NCI-H748 treated with DMSO at 0.1 percent for 48 hours (cell line): Measurements from ENCODE around the gene VEGFD.
"Not testable (repeated sequence)": the region's sequence is repeated elsewhere in the genome, so short reads cannot be mapped to it uniquely, and the experiment has no call there.

Experiments used
- DNase-seq: peaks from one replicate; lab custom pipeline; 2025; lab: John Stamatoyannopoulos, UW

The VEGFD gene

GRCh38 chrX:15358533-15358932, 25.7 kb downstream of the VEGFD start:
- DNase-seq = no peak

- DNase-seq = no peak
Measured at GRCh38 chrX:15356444-15356843, 27.8 kb downstream of the VEGFD start.

- DNase-seq = no peak
Measured at GRCh38 chrX:15350329-15350996, 33.8 kb downstream of the VEGFD start.

- peak; percentile 27 for DNase-seq
Measured at GRCh38 chrX:15349046-15349445, 35.2 kb downstream of the VEGFD start.

GRCh38 chrX:15345976-15346375, 38.2 kb downstream of the VEGFD start:
- DNase-seq = no peak

- no peak for DNase-seq
Measured at GRCh38 chrX:15344106-15344505, 40.1 kb downstream of the VEGFD start.

- DNase-seq = no peak
Measured at GRCh38 chrX:15343075-15343476, 41.1 kb downstream of the VEGFD start.

- DNase-seq = no peak
Measured at GRCh38 chrX:15340867-15341266, 43.3 kb downstream of the VEGFD start.

- DNase-seq = peak; percentile 68
Measured at GRCh38 chrX:15336023-15336413, 48.2 kb downstream of the VEGFD start.

- peak; percentile 90 for DNase-seq
Measured at GRCh38 chrX:15335135-15336022, 48.8 kb downstream of the VEGFD start, which contains the start of gene PIGA. PIGA (minus strand) TSS chrX:15335523; CDS start chrX:15331930, 3,593 bp downstream.

GRCh38 chrX:15334561-15334960, 49.7 kb downstream of the VEGFD start:
- no peak for DNase-seq

GRCh38 chrX:15328821-15329220, 55.4 kb downstream of the VEGFD start:
- no peak for DNase-seq

- no peak for DNase-seq
Measured at GRCh38 chrX:15328131-15328530, 56.1 kb downstream of the VEGFD start.

- DNase-seq = no peak
Measured at GRCh38 chrX:15322472-15322871, 61.7 kb downstream of the VEGFD start.

- DNase-seq = no peak
Measured at GRCh38 chrX:15322072-15322471, 62.1 kb downstream of the VEGFD start.

GRCh38 chrX:15321447-15321846, 62.8 kb downstream of the VEGFD start:
- DNase-seq = no peak

GRCh38 chrX:15320297-15320696, 63.9 kb downstream of the VEGFD start:
- DNase-seq = no peak

- no peak for DNase-seq
Measured at GRCh38 chrX:15319075-15319474, 65.1 kb downstream of the VEGFD start.

GRCh38 chrX:15315509-15315908, 68.7 kb downstream of the VEGFD start, which contains the start of gene ASB11:
ASB11 (minus strand) TSS chrX:15315640; CDS start chrX:15315605, 35 bp downstream.
- no peak for DNase-seq

- DNase-seq = no peak
Measured at GRCh38 chrX:15314472-15314871, 69.7 kb downstream of the VEGFD start.

- DNase-seq = no peak
Measured at GRCh38 chrX:15311119-15311518, 73.1 kb downstream of the VEGFD start.

GRCh38 chrX:15310117-15310516, 74.1 kb downstream of the VEGFD start:
- DNase-seq = peak; percentile 71

GRCh38 chrX:15305899-15306298, 78.3 kb downstream of the VEGFD start:
- DNase-seq = not testable (repeated sequence)
